ENCODE data around the gene ABCB11. TPM values are rescaled to one million over a fixed set of nuclear protein-coding genes. Genes with fewer than 3 reads are reported as not detected.

Gene ABCB11
- total RNA-seq, 4 donors from 2014 or later = 0.18 to 0.54 TPM; not detected in 2

- Histone ChIP-seq H3K36me3 (no peaks in the 10 kb centered on the region), H3K27ac (no peak overlapping the region), H3K4me3 (no peak overlapping the region), H3K27me3 (no peaks in the 10 kb centered on the region), H3K4me1 (no peaks in the 10 kb centered on the region), H3K9me3 (no peaks in the 10 kb centered on the region)
- TF ChIP-seq POLR2A (IDR thresholded peaks at IDR 0.05) (no peak), CTCF (IDR thresholded peaks at IDR 0.05) (no peak)
- DNase-seq = no peak
These were observed 62.8 kb downstream of the ABCB11 start for GRCh38 chr2:168968342-168968741.

- H3K9me3 ChIP-seq = no peaks in the 10 kb centered on the region
- H3K27ac ChIP-seq = no peak overlapping the region
- H3K27me3 ChIP-seq = no peaks in the 10 kb centered on the region
- no peak overlapping the region for H3K4me3 ChIP-seq
- no peak for TF ChIP-seq POLR2A (IDR thresholded peaks at IDR 0.05)
- TF ChIP-seq CTCF (IDR thresholded peaks at IDR 0.05) = no peak
- no peaks in the 10 kb centered on the region for H3K4me1 ChIP-seq
- H3K36me3 ChIP-seq = no peaks in the 10 kb centered on the region
- no peak for DNase-seq
These were observed 66.8 kb downstream of the ABCB11 start for GRCh38 chr2:168964251-168964807.

GRCh38 chr2:168962636-168963035 is 68.5 kb downstream of the ABCB11 start:
- Histone ChIP-seq H3K4me1 (no peaks in the 10 kb centered on the region), H3K4me3 (no peak overlapping the region), H3K9me3 (no peaks in the 10 kb centered on the region), H3K27me3 (no peaks in the 10 kb centered on the region), H3K36me3 (no peaks in the 10 kb centered on the region), H3K27ac (no peak overlapping the region)
- DNase-seq = no peak
- TF ChIP-seq CTCF (IDR thresholded peaks at IDR 0.05) (no peak), POLR2A (IDR thresholded peaks at IDR 0.05) (no peak)

GRCh38 chr2:168961450-168962229 is 69.5 kb downstream of the ABCB11 start:
- Histone ChIP-seq H3K4me3 (no peak overlapping the region), H3K27ac (no peak overlapping the region), H3K4me1 (no peaks in the 10 kb centered on the region), H3K27me3 (no peaks in the 10 kb centered on the region), H3K36me3 (no peaks in the 10 kb centered on the region), H3K9me3 (no peaks in the 10 kb centered on the region)
- DNase-seq = peak in 1 of 3 donors; percentile 73
- TF ChIP-seq POLR2A (IDR thresholded peaks at IDR 0.05) = no peak
- TF ChIP-seq CTCF (IDR thresholded peaks at IDR 0.05) = peak; percentile 39 to 97 (median 86)

- H3K4me1 ChIP-seq = no peaks in the 10 kb centered on the region
- H3K9me3 ChIP-seq = no peaks in the 10 kb centered on the region
- DNase-seq = no peak
- H3K27me3 ChIP-seq = no peaks in the 10 kb centered on the region
- no peak overlapping the region for H3K4me3 ChIP-seq
- no peaks in the 10 kb centered on the region for H3K36me3 ChIP-seq
- TF ChIP-seq CTCF (IDR thresholded peaks at IDR 0.05) = no peak
- no peak for TF ChIP-seq POLR2A (IDR thresholded peaks at IDR 0.05)
- H3K27ac ChIP-seq = no peak overlapping the region
These were observed 74.7 kb downstream of the ABCB11 start for GRCh38 chr2:168956392-168956791.
